Amygdala (tissue), 56 donors: ENCODE data around the gene TMBIM1.
"Not testable (repeated sequence)": the region's sequence is repeated elsewhere in the genome, so short reads cannot be mapped to it uniquely, and the experiment has no call there.

Experiments used
- DNase-seq, 56 donors: peaks; one replicate each; lab custom pipeline; 2025; lab: John Stamatoyannopoulos, UW

TMBIM1 gene

DNA sequence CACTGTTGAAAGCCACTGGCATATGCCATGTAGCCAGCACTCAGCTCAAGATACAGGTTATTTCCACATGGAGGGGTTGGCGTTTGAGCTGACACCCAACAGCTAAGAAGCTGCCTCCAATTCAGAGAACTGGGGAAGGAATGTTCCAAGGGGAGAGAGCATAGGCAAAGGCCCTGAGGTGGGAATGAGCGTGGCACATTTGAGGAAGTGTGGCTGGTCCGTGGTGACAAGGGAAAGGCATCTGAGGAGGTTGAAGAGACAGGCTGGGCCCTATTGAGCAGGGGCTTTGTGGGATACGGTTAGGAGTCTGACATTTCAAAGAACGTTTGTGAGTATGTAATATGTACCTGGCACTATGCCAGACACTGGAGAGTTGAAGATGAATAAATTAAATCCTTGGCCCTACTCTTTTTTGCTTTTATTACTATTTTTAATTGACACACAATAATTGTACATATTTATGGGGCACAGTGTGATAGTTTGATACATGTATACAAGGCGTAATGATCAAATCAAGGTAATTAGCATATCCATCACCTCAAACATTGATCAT is 27.6 kb upstream of the TMBIM1 start:
- no peak for DNase-seq

DNA sequence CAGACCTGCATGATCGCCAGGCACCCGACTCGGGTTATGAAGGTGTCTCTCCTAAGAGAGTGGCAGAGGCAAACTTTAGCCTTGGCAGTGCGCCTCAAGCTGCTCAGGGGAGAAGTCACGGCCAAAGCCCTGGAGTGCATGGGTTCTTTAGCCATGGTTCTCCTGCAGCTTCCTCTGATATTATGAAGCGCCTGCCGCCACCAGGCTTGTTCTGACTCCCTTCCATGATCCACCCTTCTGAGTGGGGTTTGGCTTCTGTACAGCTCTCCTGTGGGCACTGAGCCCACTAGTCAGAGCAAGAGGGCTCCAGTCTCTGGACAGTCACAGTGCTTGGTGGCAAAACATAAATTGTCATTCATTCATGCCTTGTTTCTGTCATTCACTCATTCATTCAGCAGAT is 25.9 kb upstream of the TMBIM1 start:
- DNase-seq, result no peak

DNA sequence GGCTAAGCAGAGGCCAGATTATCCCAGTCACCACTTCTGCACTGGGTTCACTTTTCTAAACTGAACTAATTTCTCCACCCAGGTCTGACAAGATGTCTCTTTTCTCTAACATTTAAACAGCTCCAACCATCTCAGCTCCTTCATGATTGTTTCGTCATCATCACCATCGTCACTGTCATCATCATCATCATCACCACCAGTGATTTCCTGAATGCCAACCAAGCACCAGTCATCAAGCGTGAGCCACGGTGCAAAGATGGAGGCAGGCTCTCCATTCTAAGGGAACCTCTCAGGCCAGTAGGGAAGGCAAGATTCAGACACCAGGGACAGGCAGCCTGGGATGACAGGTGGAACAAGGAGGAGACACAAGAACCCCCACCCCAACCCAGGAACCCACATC is 25.5 kb upstream of the TMBIM1 start:
- DNase-seq, result no peak

DNA sequence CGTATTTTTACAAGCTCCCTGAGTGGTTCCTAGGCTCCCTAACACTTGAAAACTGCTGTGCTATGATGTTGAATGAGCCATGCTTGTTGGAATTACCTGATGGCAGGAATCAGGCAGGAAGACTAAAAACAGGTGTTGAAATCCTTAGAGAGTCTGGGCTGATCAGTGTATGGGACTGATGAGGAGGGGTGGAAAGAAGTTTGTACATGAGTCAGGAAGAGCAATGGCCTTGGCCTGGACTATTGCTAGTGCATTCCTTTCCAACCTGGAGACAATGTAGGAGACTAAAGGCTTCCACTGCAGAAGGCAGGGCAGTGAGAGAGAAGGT is 25.0 kb upstream of the TMBIM1 start:
- no peak for DNase-seq

DNA sequence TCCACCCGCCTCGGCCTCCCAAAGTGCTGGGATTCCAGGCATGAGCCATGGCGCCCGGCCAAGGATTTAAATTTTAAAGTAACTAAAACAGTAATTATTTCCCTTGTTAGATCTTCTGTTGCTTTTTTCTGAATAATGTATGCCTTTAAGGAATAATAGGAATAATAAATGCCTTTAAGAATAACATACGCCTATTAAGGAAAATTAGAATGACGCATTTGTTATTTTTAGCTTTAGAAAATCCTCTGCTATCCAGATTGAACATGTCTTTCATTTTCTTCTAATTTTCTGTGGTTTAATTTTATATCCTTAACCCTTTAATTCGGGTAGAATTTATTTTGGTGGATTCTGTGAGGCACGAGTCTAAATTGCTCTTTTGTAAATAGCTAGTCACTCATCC is 23.1 kb upstream of the TMBIM1 start:
- DNase-seq, result no peak

DNA sequence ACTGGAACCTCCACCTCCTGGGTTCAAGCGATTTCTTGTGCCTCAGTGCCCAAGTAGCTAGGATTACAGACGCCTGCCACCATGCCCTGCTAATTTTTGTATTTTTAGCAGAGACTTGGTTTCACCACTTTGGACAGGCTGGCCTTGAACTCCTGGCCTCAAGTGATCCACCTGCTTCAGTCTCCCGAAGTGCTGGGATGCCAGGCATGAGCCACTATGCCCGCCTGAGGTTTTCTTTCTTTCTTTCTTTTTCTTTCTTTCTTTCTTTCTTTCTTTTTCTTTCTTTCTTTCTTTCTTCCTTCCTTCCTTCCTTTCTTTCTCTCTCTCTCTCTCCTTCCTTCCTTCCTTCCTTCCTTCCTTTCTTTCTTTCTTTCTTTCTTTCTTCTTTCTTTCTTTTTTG is 22.5 kb upstream of the TMBIM1 start:
- DNase-seq, result not testable (repeated sequence)

DNA sequence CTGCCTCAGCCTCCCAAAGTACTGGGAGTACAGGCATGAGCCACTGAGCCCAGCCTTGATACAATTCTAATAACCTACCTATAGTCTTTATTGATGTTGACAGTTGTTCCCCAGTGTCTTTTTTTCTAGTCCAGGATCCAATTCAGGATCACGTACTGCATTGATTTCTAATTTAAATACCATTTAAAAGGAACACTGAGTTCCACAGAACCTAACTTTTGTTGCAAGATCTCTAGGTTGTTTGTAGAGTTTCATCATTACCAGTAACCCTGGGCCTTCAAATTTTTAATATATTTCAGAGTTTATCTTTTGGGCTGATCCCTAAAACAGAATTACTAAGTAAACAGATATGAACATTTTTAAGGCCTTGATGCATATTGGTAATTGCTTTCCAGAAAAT is 21.1 kb upstream of the TMBIM1 start:
- no peak for DNase-seq

DNA sequence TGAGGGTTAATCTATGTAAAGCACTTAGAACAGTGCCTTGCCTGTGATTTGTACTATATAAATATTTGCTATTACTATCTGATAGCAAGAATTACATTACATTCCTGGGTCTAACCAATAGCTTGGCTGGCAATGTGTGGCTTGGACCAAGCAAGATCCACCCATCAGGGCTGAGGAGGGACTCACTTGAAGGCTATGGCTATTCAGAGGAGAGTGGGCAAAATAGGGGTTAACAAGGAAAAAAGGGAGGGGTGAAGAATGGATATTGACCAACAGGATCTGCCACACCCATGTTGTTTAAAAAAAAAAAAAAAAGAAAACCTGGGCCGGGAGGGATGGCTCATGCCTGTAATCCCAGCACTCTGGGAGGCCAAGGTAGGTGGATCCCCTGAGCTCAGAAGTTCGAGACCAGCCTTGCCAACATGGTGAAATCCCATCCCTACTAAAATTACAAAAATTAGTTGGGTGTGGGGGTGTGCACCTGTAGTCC is 20.0 kb upstream of the TMBIM1 start:
- no peak for DNase-seq

DNA sequence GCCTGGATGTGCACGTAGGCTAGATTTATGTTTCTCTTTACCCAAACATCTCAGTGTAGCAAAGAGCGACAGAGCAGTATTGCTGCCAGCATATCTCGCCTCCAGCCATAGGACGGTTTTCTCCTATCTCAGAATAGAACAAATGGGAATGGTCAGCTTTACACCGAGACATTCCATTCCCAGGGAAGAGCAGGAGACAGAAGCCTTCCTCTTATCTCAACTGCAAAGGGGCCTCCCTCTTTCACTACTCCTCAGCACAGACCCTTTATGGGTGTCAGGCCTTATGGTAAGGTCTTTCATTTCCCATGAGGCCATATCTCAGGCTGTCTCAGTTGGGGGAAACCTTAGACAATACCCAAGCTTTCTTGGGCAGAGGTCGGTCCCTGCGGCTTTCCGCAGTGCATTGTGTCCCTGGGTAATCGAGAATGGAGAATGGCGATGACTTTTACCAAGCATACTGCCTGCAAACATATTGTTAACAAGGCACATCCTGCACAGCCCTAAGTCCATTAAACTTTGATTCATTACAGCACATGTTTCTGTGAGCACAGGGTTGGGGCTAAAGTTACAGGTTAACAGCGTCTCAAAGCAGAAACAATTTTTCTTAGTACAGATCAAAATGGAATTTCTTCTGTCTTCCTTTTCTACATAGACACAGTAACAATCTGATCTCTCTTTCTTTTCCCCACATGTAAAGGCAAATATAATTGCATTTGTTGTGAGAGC is 19.4 kb upstream of the TMBIM1 start:
- not testable (repeated sequence) for DNase-seq

DNA sequence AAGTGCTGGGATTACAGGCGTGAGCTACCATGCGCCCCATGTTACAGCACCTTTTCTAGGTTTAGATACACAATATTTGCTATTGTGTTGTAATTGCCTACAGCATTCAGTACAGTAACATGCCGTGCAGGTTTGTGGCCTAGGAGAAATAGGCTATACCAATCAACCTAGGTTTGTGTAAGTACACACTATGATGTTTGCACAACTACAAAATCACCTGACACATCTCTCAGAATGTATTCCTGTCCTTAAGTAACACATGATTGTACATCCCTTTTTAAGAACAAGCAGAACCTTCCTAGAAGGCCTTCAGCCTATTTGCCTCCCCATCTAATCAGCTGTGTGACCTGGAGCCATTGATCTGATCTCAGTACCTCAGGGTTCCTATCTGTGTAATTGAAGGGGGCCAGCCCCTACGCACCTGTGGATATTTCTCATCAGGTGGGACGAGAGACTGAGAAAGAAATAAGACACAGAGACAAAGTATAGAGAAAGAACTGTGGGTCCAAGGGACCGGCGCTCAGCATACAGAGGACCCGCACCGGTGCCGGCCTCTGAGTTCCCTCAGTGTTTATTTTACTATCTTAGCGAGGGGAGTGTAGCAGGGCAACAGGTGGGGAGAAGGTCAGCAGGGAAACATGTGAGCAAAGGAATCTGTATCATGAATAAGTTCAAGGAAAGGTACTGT is 18.7 kb upstream of the TMBIM1 start:
- no peak for DNase-seq

DNA sequence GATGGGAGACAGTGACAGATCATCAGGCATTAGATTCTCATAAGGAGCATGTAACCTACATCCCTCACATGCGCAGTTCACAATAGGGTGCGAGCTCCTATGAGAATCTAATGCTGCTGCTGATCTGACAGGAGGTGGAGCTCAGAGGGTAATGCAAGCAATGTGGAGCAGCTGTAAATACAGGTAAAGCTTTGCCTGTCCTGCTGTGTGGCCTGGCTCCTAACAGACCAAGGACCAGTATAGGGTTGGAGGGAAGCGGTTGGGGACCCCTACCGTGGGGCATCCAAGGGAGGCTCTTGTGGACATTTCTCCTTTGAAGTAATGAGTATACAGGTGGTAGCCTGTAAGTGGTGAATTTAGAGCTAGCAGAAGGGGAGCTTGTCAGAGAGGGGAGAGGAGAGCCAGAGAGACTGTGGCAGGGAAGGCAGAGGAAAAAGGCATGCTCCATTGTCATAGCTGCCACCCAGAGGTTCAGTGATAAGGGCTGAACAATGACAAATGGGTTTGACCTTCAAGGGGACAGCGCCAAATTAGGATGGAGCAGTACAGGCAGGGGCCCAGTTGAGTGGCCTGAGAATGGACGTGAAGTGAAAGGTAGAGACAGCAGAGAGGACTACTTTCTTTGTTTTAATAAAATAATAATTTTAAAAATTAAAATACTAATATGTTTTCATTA is 15.2 kb upstream of the TMBIM1 start:
- no peak for DNase-seq

DNA sequence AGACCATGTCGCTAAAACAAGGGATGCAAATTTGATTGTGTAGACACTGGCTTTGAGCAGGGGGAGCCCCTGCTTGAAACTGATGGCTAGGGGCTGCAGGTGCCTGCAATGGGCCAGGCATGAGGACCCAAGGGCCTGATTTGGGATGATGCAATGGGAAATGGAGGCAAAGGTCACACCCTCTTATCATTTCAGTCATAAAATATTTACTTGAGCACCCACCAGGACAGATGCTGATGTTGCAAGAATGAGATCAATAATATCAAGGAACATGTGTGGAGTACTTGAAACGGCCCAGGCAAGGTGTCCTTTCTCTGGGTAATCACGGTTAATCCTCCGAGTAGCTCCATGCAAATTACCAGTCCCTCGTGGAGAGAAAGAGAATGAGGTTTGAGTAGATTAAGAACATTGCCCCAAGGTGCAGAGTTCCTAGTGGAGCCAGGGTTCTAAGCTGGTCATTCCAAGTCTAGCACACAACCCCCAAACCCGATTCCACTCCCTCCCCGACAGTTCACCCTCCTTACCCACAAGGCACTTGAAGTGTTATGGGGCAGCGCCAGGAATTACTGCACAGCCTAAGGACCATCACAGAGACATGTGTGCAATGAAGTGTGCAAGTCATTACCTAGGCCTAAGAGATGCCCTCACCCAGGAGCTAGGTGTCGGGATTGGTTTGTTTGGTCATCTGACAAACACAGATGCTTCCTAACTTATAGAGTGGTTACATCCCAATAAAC is 14.0 kb upstream of the TMBIM1 start:
- DNase-seq, result no peak

DNA sequence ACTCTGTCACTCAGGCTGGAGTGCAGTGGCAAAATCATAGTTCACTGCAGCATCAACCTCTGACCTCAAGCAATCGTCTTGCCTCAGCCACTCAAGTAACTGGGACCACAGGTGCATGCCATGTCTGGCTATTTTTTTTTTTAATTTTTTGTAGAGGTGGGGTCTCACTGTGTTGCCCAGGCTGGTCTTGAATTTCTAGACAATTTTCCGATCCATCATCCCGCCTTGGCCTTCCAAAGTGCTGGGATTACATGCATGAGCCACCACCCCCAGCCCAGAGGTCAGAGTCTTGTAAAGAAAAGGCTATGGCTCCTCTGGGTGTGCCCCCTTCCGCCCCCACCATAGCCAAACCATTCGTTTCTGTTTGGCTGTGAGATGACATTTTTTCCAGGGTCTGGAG is 13.1 kb upstream of the TMBIM1 start:
- DNase-seq, result no peak

DNA sequence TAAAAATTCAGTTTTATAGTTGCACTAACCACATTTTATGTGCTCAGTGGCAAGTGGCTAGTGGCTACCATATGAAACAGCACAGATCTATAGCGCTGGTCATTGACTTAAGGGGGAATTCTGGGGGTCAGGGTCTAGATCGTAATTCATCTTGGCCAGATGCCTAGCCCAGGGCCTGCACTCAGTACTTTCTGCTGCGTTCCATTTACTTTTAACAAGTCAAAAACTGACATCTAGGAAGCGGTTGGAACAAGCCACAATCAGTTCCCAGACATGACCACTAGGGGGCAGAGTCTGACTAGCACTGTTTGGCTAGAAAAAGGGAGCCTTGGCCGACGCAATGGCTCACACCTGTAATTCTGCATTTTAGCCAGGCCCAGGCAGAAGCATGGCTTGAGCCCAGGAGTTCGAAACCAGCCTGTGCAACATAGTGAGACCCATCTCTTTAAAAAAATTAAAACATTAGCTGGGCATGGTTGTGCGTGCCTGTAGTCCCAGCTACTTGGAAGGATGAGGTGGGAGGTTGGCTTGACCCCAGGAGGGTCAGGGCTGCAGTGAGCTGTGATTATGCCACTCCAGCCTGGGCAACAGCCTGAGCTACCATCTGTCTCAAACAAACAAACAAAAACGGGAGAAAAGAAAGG is 9.0 kb upstream of the TMBIM1 start:
- DNase-seq, result peak in 50 of 56 donors; percentile 20 to 88 (median 62)

DNA sequence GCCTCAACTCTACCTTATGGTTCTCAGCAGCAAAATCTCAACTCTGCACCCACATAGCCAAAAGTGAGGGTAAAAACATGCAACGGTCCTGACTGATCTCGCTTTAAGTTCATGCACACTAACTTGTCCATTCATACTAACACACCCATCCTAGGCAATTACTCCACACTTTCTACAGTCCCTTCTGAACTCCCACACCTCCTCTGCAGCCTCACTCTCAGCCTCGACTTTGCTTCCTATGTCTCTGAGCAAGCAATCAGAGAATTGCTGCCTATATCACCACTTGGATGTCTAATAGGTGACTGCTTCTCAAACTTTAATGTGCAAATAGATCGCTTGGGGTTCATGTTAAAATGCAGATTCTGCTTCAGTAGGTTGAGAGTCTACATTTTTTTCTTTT is 7.8 kb upstream of the TMBIM1 start:
- no peak for DNase-seq

DNA sequence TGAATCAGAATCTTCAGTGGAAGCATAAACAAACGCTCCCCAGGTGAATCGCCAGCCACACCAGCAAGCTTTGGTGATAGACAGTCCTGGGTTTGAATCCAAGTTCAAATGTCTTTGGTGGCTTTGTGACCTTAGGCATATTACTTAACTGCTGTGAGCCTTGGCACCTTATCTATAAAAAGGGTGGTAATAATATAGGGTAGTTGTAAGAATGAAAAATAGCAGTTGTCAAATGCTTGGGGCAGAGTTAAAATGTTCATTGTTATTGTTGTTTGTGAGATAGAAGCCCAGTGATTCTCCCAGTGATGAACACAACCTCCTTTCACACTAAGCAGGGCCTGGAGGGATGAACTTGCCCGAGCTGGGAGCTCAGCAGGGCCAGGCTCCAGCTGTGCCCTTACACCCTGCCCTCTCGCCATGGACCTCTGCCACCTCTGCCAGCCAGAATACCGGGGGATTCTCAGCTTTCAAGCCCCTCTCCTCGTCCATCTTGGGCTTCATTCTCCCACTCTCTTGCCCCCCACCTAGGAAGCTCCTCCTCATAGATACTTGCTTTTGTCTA is 6.1 kb upstream of the TMBIM1 start:
- DNase-seq, result peak in 20 of 56 donors; percentile 8 to 71 (median 36)

DNA sequence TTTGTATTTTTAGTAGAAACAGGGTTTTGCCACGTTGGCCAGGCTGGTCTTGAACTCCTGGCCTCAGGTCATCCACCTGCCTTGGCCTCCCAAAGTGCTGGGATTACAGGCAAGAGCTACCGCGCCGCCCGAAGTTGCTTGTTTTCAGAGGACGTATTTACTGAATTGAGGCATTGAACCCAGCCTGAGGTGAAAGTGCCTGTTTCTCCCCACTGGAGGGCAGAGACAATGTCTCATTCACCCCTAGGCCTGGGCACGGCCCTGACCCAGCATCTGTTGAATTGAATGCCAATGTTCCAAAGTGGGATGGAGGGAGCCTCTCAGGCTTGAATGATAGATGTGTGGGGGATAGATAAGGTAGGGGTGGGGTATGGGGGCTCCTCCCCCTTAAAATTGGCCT is 4.5 kb upstream of the TMBIM1 start:
- DNase-seq, result peak in 41 of 56 donors; percentile 15 to 83 (median 41)

DNA sequence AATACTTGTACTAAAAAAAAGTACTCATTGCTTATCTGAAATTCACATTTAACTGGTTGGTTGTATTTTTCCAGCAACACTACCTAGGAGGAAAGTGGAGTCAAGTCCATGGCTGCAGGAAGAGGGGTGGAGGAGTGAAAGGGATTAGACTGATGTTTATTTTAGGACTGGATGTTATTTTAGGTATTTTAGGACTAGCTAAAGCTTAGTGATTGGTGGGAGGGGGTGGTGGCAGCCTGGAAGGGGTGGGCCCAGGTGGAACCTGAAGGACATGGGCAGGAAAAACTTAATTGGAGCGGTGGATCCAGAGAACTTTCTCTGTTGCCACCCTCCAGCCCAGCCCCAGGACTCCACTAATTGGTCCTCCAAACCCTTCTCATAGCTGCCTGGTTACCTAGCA is 3.9 kb upstream of the TMBIM1 start:
- no peak for DNase-seq

DNA sequence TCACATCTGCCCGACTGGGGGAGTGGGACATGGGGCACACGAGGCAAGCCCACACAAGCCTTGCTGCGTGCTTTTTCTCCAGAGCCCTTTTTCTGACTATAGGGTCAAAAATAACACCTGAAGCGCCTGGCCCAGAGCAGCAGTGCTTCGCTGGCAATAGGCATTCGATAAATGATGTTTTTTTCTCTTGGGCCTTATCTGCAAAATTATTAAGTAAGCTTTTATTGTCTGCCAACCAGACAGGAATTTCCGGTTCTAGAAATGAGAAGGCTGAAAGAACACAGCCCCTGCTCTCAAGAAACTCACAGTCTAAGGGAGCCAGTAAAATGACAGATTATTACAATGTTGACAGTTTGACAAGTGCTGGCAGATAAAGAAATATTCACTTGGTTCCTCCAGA is 2.7 kb upstream of the TMBIM1 start:
- no peak for DNase-seq
